ENCODE measurements around the gene SNX24.

- TF ChIP-seq, protein P1, sequence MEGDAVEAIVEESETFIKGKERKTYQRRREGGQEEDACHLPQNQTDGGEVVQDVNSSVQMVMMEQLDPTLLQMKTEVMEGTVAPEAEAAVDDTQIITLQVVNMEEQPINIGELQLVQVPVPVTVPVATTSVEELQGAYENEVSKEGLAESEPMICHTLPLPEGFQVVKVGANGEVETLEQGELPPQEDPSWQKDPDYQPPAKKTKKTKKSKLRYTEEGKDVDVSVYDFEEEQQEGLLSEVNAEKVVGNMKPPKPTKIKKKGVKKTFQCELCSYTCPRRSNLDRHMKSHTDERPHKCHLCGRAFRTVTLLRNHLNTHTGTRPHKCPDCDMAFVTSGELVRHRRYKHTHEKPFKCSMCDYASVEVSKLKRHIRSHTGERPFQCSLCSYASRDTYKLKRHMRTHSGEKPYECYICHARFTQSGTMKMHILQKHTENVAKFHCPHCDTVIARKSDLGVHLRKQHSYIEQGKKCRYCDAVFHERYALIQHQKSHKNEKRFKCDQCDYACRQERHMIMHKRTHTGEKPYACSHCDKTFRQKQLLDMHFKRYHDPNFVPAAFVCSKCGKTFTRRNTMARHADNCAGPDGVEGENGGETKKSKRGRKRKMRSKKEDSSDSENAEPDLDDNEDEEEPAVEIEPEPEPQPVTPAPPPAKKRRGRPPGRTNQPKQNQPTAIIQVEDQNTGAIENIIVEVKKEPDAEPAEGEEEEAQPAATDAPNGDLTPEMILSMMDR (IDR thresholded peaks at IDR 0.05), result no peak
- TF ChIP-seq TFCP2L1 (CRISPR knock-in tag; IDR thresholded peaks at IDR 0.05) (no peak), NPAS2 (CRISPR knock-in tag; IDR thresholded peaks at IDR 0.05; ENCODE audit: borderline replicate concordance) (no peak), PBX3 (IDR thresholded peaks at IDR 0.05) (no peak), RCOR1 (IDR thresholded peaks at IDR 0.05; ENCODE audit: low read depth, low read length) (no peak), NR3C1 (IDR thresholded peaks at IDR 0.05) (no peak), HDAC2 (IDR thresholded peaks at IDR 0.05) (no peak), POLR2A (IDR thresholded peaks at IDR 0.05; ENCODE audit: low read length) (no peak), CBX2 (IDR thresholded peaks at IDR 0.05; ENCODE audit: borderline replicate concordance, low read depth) (no peak), EP300 (IDR thresholded peaks at IDR 0.05) (no peak), USF2 (IDR thresholded peaks at IDR 0.05) (no peak), RNF2 (IDR thresholded peaks at IDR 0.05; ENCODE audit: borderline replicate concordance, low read depth) (no peak), SMC3 (IDR thresholded peaks at IDR 0.05) (no peak), CEBPB (IDR thresholded peaks at IDR 0.05) (no peak)
Measured at GRCh38 chr5:122835681-122836080, 9.7 kb upstream of the SNX24 start.
